Measurements from ENCODE around the gene CIBAR2.

CIBAR2 gene

GRCh38 chr16:85100265-85100664, 12.0 kb downstream of the CIBAR2 start:
- H3K27ac Mint-ChIP-seq (ENCODE audit: low read depth): no peak overlapping the region
- no peak for ATAC-seq (replicated peaks; ENCODE audit: extremely low read depth, poor library complexity, severe bottlenecking)
- H3K4me1 Mint-ChIP-seq: peaks cover 30% of the 10 kb centered on the region

GRCh38 chr16:85098565-85098964, 13.7 kb downstream of the CIBAR2 start:
- peaks cover 1% of the 10 kb centered on the region for H3K36me3 Mint-ChIP-seq (ENCODE audit: insufficient read depth)
- H3K27me3 Mint-ChIP-seq: no peaks in the 10 kb centered on the region
- no peaks in the 10 kb centered on the region for H3K9me3 Mint-ChIP-seq
- H3K4me3 Mint-ChIP-seq: no peak overlapping the region
- ATAC-seq (replicated peaks; ENCODE audit: extremely low read depth, poor library complexity, severe bottlenecking): no peak
- no peak for DNase-seq (ENCODE audit: low spot score in 2 of 2)
- H3K4me1 Mint-ChIP-seq: peaks cover 15% of the 10 kb centered on the region
- H3K27ac Mint-ChIP-seq (ENCODE audit: low read depth): peak overlapping the region; percentile 18

More at GRCh38 chr16:85100265-85100664, 12.0 kb downstream of the CIBAR2 start:
- H3K9me3 Mint-ChIP-seq: no peaks in the 10 kb centered on the region
- DNase-seq (ENCODE audit: low spot score in 2 of 2): no peak
- no peaks in the 10 kb centered on the region for H3K27me3 Mint-ChIP-seq
- H3K36me3 Mint-ChIP-seq (ENCODE audit: insufficient read depth): peaks cover 4% of the 10 kb centered on the region
- no peak overlapping the region for H3K4me3 Mint-ChIP-seq

GRCh38 chr16:85096921-85097320, 15.4 kb downstream of the CIBAR2 start:
- Mint-ChIP-seq H3K36me3 (ENCODE audit: insufficient read depth) (peaks cover 1% of the 10 kb centered on the region), H3K9me3 (no peaks in the 10 kb centered on the region), H3K4me3 (no peak overlapping the region), H3K27me3 (no peaks in the 10 kb centered on the region), H3K27ac (ENCODE audit: low read depth) (no peak overlapping the region), H3K4me1 (peaks cover under 1% of the 10 kb centered on the region)
- ATAC-seq (replicated peaks; ENCODE audit: extremely low read depth, poor library complexity, severe bottlenecking) (no peak), DNase-seq (ENCODE audit: low spot score in 2 of 2) (no peak)

GRCh38 chr16:85094812-85095211, 17.5 kb downstream of the CIBAR2 start:
- DNase-seq (ENCODE audit: low spot score in 2 of 2) (no peak), ATAC-seq (replicated peaks; ENCODE audit: extremely low read depth, poor library complexity, severe bottlenecking) (no peak)
- H3K27ac Mint-ChIP-seq (ENCODE audit: low read depth): no peak overlapping the region

GRCh38 chr16:85094176-85094805, 18.0 kb downstream of the CIBAR2 start:
- no peak overlapping the region for H3K27ac Mint-ChIP-seq (ENCODE audit: low read depth)
- peaks cover 5% of the 10 kb centered on the region for H3K4me1 Mint-ChIP-seq
- ATAC-seq (replicated peaks; ENCODE audit: extremely low read depth, poor library complexity, severe bottlenecking) (no peak), DNase-seq (ENCODE audit: low spot score in 2 of 2) (no peak)
- peaks cover 1% of the 10 kb centered on the region for H3K36me3 Mint-ChIP-seq (ENCODE audit: insufficient read depth)
- H3K27me3 Mint-ChIP-seq: no peaks in the 10 kb centered on the region
- no peak overlapping the region for H3K4me3 Mint-ChIP-seq
- H3K9me3 Mint-ChIP-seq: no peaks in the 10 kb centered on the region

More at GRCh38 chr16:85094812-85095211, 17.5 kb downstream of the CIBAR2 start:
- Mint-ChIP-seq H3K9me3 (no peaks in the 10 kb centered on the region), H3K4me3 (no peak overlapping the region), H3K4me1 (peaks cover 4% of the 10 kb centered on the region), H3K27me3 (no peaks in the 10 kb centered on the region), H3K36me3 (ENCODE audit: insufficient read depth) (peaks cover 1% of the 10 kb centered on the region)

- H3K27ac Mint-ChIP-seq (ENCODE audit: low read depth): no peak overlapping the region
- ATAC-seq (replicated peaks; ENCODE audit: extremely low read depth, poor library complexity, severe bottlenecking) (no peak), DNase-seq (ENCODE audit: low spot score in 2 of 2) (no peak)
- H3K4me1 Mint-ChIP-seq: peaks cover 5% of the 10 kb centered on the region
- no peaks in the 10 kb centered on the region for H3K9me3 Mint-ChIP-seq
- no peak overlapping the region for H3K4me3 Mint-ChIP-seq
- peaks cover 1% of the 10 kb centered on the region for H3K36me3 Mint-ChIP-seq (ENCODE audit: insufficient read depth)
- no peaks in the 10 kb centered on the region for H3K27me3 Mint-ChIP-seq
These were observed 18.6 kb downstream of the CIBAR2 start for GRCh38 chr16:85093705-85094104.

GRCh38 chr16:85092851-85093250, 19.4 kb downstream of the CIBAR2 start:
- Mint-ChIP-seq H3K4me1 (peaks cover 5% of the 10 kb centered on the region), H3K27ac (ENCODE audit: low read depth) (no peak overlapping the region), H3K36me3 (ENCODE audit: insufficient read depth) (peaks cover 1% of the 10 kb centered on the region), H3K27me3 (no peaks in the 10 kb centered on the region), H3K9me3 (no peaks in the 10 kb centered on the region), H3K4me3 (no peak overlapping the region)
- no peak for DNase-seq (ENCODE audit: low spot score in 2 of 2)
- no peak for ATAC-seq (replicated peaks; ENCODE audit: extremely low read depth, poor library complexity, severe bottlenecking)

- Mint-ChIP-seq H3K27ac (ENCODE audit: low read depth) (no peak overlapping the region), H3K36me3 (ENCODE audit: insufficient read depth) (peaks cover 1% of the 10 kb centered on the region), H3K4me1 (peaks cover 5% of the 10 kb centered on the region), H3K4me3 (no peak overlapping the region), H3K9me3 (no peaks in the 10 kb centered on the region), H3K27me3 (no peaks in the 10 kb centered on the region)
- ATAC-seq (replicated peaks; ENCODE audit: extremely low read depth, poor library complexity, severe bottlenecking) (no peak), DNase-seq (ENCODE audit: low spot score in 2 of 2) (no peak)
These were observed 20.0 kb downstream of the CIBAR2 start for GRCh38 chr16:85092309-85092708.

- Mint-ChIP-seq H3K4me1 (peaks cover 13% of the 10 kb centered on the region), H3K27ac (ENCODE audit: low read depth) (no peak overlapping the region), H3K27me3 (no peaks in the 10 kb centered on the region), H3K36me3 (ENCODE audit: insufficient read depth) (peaks cover 1% of the 10 kb centered on the region), H3K4me3 (no peak overlapping the region), H3K9me3 (no peaks in the 10 kb centered on the region)
- no peak for DNase-seq (ENCODE audit: low spot score in 2 of 2)
- ATAC-seq (replicated peaks; ENCODE audit: extremely low read depth, poor library complexity, severe bottlenecking): no peak
These were observed 20.8 kb downstream of the CIBAR2 start for GRCh38 chr16:85091522-85091910.

GRCh38 chr16:85090873-85091521, 21.3 kb downstream of the CIBAR2 start:
- no peaks in the 10 kb centered on the region for H3K9me3 Mint-ChIP-seq
- no peak overlapping the region for H3K4me3 Mint-ChIP-seq
- ATAC-seq (replicated peaks; ENCODE audit: extremely low read depth, poor library complexity, severe bottlenecking) (no peak), DNase-seq (ENCODE audit: low spot score in 2 of 2) (no peak)
- H3K27ac Mint-ChIP-seq (ENCODE audit: low read depth): no peak overlapping the region
- H3K36me3 Mint-ChIP-seq (ENCODE audit: insufficient read depth): peaks cover 1% of the 10 kb centered on the region
- H3K4me1 Mint-ChIP-seq: peaks cover 14% of the 10 kb centered on the region
- no peaks in the 10 kb centered on the region for H3K27me3 Mint-ChIP-seq

GRCh38 chr16:85090181-85090580, 22.1 kb downstream of the CIBAR2 start:
- no peaks in the 10 kb centered on the region for H3K9me3 Mint-ChIP-seq
- DNase-seq (ENCODE audit: low spot score in 2 of 2): no peak
- no peak for ATAC-seq (replicated peaks; ENCODE audit: extremely low read depth, poor library complexity, severe bottlenecking)
- no peak overlapping the region for H3K4me3 Mint-ChIP-seq
- H3K27me3 Mint-ChIP-seq: no peaks in the 10 kb centered on the region
- peaks cover 1% of the 10 kb centered on the region for H3K36me3 Mint-ChIP-seq (ENCODE audit: insufficient read depth)
- H3K27ac Mint-ChIP-seq (ENCODE audit: low read depth): no peak overlapping the region
- H3K4me1 Mint-ChIP-seq: peaks cover 14% of the 10 kb centered on the region

- ATAC-seq (replicated peaks; ENCODE audit: extremely low read depth, poor library complexity, severe bottlenecking): no peak
- H3K4me1 Mint-ChIP-seq: peaks cover 14% of the 10 kb centered on the region
- DNase-seq (ENCODE audit: low spot score in 2 of 2): no peak
- H3K9me3 Mint-ChIP-seq: no peaks in the 10 kb centered on the region
- H3K36me3 Mint-ChIP-seq (ENCODE audit: insufficient read depth): peaks cover under 1% of the 10 kb centered on the region
- no peak overlapping the region for H3K27ac Mint-ChIP-seq (ENCODE audit: low read depth)
- H3K27me3 Mint-ChIP-seq: no peaks in the 10 kb centered on the region
- H3K4me3 Mint-ChIP-seq: no peak overlapping the region
These were observed 22.7 kb downstream of the CIBAR2 start for GRCh38 chr16:85089525-85089924.

- Mint-ChIP-seq H3K9me3 (no peaks in the 10 kb centered on the region), H3K27ac (ENCODE audit: low read depth) (no peak overlapping the region)
These were observed 23.6 kb downstream of the CIBAR2 start for GRCh38 chr16:85088570-85089199.

More at GRCh38 chr16:85088570-85089199, 23.6 kb downstream of the CIBAR2 start:
- DNase-seq (ENCODE audit: low spot score in 2 of 2) (no peak), ATAC-seq (replicated peaks; ENCODE audit: extremely low read depth, poor library complexity, severe bottlenecking) (no peak)
- no peaks in the 10 kb centered on the region for H3K36me3 Mint-ChIP-seq (ENCODE audit: insufficient read depth)
- peaks cover 14% of the 10 kb centered on the region for H3K4me1 Mint-ChIP-seq
- H3K27me3 Mint-ChIP-seq: no peaks in the 10 kb centered on the region
- H3K4me3 Mint-ChIP-seq: no peak overlapping the region
